Stomach smooth muscle (tissue), 2 donors: ENCODE results near the gene ATPAF1.
A peak's percentile ranks its signal among the peaks of the same experiment; 100 is the strongest.

Experiments used
- H3K27ac ChIP-seq: one replicate; pipeline ENCODE4 v1.7.0; 2013; ENCODE audit warnings: mild to moderate bottlenecking, low read length, inconsistent platforms
- H3K27me3 ChIP-seq, 2 donors: one replicate each; pipeline ENCODE4 v1.7.0; 2013; ENCODE audit warnings: low read length in 2 of 2; ENCODE audit not compliant: insufficient read depth in 2 of 2, control insufficient read depth in 1 of 2
- H3K36me3 ChIP-seq, 2 donors: one replicate each; pipeline ENCODE4 v1.7.0; 2013; ENCODE audit warnings: low read length in 2 of 2; ENCODE audit not compliant: control insufficient read depth in 2 of 2, insufficient read depth in 2 of 2
- H3K4me1 ChIP-seq: one replicate; pipeline ENCODE4 v1.7.0; 2013; ENCODE audit warnings: low read length; ENCODE audit not compliant: control insufficient read depth, insufficient read depth
- H3K4me3 ChIP-seq, 2 donors: one replicate each; pipeline ENCODE4 v1.7.0; 2013; ENCODE audit warnings: low read length in 2 of 2
- H3K9ac ChIP-seq, 2 donors: one replicate each; pipeline ENCODE4 v1.7.0; 2013; ENCODE audit warnings: low read length in 2 of 2, mild to moderate bottlenecking in 1 of 2
- H3K9me3 ChIP-seq, 2 donors: one replicate each; pipeline ENCODE4 v1.7.0; 2013; ENCODE audit warnings: low read length in 2 of 2; ENCODE audit not compliant: control insufficient read depth in 2 of 2
- donor health status: healthy.
- donor health status: Pancreatic carcinoma.

ATPAF1 gene

DNA sequence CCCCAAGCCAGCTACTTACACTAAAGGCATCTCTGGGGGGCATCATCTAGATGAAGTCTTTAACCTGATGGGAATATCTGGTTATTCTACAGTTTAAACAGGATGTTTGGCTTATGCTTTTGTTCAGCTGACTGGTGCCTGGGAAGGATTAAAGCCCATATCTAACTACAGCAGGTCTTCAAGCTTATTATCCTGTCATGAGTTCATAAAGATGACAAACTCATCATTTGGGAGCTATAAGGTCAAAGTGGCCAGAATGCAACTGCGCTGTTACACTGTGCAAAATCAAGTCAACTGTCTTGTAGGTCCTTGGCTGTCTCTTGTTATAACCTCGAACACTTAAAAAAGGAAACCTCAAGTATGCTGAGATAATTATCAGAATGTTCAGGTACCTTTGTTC, 33.0 kb downstream of the ATPAF1 start:
- H3K4me1 ChIP-seq = peaks cover 10% of the 10 kb centered on the region
- H3K36me3 ChIP-seq = peaks cover 34 to 35% of the 10 kb centered on the region in 2 donors
- no peaks in the 10 kb centered on the region for H3K9me3 ChIP-seq
- H3K4me3 ChIP-seq = no peak overlapping the region
- H3K9ac ChIP-seq = no peak overlapping the region
- H3K27ac ChIP-seq = peak overlapping the region; percentile 13
- no peaks in the 10 kb centered on the region for H3K27me3 ChIP-seq

DNA sequence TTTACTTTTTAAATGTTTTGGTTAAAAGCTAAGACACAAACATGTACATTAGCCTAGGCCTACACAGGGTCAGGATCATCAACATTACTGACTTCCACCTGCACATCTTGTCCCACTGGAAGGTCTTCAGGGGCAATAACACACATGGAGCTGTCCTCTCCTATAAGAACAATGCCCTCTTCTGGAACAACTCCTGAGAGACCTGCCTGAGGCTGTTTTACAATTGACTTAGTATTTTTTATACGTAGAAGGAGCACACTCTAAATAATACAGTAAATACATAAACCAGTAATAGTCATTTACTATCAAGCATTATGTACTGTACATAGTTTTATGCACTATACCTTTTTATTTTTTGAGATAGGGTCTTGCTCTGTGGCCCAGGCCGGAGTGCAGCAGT, 37.4 kb downstream of the ATPAF1 start:
- Histone ChIP-seq H3K9me3 (no peaks in the 10 kb centered on the region), H3K4me3 (no peak overlapping the region), H3K27ac (no peak overlapping the region), H3K4me1 (no peaks in the 10 kb centered on the region), H3K36me3 (peaks cover 36 to 39% of the 10 kb centered on the region in 2 donors), H3K9ac (no peak overlapping the region), H3K27me3 (no peaks in the 10 kb centered on the region)

DNA sequence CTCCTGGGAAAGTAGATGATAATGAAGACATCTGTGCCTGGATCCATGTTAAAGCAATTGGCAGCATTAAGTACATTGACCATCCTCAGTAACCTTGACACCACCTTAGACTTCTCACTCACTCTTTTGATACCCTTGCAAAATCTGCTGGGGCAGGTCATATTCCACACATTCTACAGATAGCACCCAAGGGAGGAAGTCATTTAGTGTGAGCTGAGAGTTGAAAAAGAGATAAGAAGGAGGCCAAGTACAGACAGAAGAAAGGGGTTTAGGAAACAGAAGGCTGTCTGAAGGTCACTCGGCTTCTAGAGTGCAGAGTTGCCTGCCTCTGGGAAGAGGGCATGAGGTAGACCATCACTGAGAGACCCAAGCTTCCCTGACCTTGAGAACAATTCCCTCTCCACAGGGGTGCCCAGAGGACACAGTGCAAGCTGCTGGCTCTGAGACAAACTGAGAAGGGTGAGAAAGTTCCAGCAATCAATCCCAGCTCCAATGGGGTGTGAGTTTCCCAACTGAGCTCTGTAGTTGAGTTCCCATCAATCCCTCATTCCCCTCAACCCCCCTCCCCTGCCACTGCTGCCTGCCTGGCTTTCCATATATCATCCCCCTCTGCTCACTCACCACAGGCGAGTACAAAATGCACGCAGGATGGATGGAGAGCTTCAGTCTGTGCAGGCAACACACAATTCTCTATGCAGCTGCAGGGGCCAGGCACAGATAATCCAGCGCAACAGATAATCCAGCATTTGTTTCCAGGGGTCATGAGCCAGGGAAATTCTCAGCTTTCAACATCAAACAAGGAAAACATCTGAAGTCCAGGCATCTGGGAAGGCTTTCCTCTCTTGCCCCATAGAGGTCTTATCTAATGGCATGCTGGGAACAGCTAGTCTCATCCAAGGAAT, 44.2 kb downstream of the ATPAF1 start:
- Histone ChIP-seq H3K27me3 (no peaks in the 10 kb centered on the region), H3K4me3 (no peak overlapping the region), H3K36me3 (peaks cover 0 to under 1% of the 10 kb centered on the region in 2 donors), H3K9ac (no peak overlapping the region), H3K27ac (no peak overlapping the region), H3K9me3 (no peaks in the 10 kb centered on the region), H3K4me1 (peaks cover 4% of the 10 kb centered on the region)

DNA sequence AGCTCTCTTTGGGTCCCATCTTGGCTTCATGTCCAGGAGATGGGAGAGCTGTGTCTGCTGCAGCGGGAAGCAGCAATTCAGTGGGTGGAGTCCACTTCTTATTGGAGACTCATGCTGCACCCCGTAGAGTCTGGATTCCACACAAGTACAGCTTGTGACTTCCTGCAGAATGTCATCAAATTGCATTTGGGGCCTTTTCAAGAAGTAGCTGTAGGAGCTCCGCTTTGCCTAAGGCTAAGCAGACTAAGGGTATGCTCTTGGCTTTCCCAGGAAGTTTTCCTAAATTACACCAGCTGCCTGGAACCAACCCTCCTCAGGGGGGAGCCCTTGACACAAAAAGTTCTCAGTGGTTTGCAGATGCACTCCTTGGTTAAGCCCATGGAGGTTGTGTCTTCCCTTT, 45.8 kb downstream of the ATPAF1 start:
- H3K9ac ChIP-seq = no peak overlapping the region
- H3K27ac ChIP-seq = no peak overlapping the region
- H3K27me3 ChIP-seq = no peaks in the 10 kb centered on the region
- no peak overlapping the region for H3K4me3 ChIP-seq
- H3K36me3 ChIP-seq = no peaks in the 10 kb centered on the region
- H3K4me1 ChIP-seq = peaks cover 6% of the 10 kb centered on the region
- no peaks in the 10 kb centered on the region for H3K9me3 ChIP-seq

DNA sequence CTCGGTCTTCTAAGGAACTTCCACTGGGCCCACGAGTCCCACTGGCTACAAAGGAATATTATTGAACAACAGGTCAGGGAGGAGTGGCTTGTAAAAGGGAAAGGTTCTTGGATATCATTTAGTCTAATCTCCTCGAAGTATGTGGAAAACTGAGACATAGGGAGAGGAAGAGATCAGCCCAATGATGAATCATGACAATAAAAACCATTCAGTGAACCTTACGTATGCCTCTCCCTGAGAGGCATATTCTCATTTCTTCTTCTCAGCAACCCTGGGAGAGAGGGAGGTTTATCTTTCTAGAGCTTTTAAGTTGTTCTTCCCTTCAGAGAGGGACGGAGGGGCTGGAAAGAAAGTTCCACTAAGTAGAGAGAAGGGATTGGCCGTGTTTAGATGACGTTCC, 46.2 kb downstream of the ATPAF1 start:
- H3K9me3 ChIP-seq = no peaks in the 10 kb centered on the region
- H3K36me3 ChIP-seq = no peaks in the 10 kb centered on the region
- no peaks in the 10 kb centered on the region for H3K27me3 ChIP-seq
- H3K27ac ChIP-seq = no peak overlapping the region
- no peak overlapping the region for H3K4me3 ChIP-seq
- peaks cover 10% of the 10 kb centered on the region for H3K4me1 ChIP-seq
- no peak overlapping the region for H3K9ac ChIP-seq

DNA sequence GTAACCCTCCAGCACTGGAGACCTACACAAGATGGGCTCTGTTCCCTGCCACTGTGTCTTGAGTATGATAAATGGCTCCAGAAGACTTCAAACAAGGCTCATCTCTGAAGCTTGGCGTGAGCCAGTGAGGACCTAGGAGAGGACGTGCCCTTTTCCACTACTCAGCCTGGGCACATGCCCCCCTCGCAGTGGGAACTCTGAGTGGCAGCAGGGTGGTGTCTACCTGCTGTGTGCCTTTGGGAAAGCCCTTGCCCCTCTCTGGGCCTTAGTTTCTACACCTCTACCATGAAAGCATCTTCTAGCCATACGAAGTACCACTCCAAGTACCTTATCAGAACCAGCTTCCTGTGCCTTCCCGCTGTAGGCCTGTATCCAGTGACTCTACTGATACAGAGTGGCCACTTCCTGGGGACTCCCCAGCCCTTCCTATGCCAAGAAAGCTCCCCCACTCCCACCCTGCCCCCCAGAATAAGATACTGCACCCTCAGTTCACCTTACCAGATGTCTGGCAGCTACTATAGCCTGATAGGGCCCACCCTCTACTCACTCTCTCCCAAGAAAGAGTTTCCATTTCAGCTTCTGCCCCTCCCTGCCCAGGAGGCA, 48.4 kb downstream of the ATPAF1 start:
- Histone ChIP-seq H3K9ac (no peak overlapping the region), H3K4me3 (no peak overlapping the region), H3K4me1 (peaks cover 26% of the 10 kb centered on the region), H3K9me3 (no peaks in the 10 kb centered on the region), H3K36me3 (no peaks in the 10 kb centered on the region), H3K27ac (no peak overlapping the region), H3K27me3 (no peaks in the 10 kb centered on the region)

DNA sequence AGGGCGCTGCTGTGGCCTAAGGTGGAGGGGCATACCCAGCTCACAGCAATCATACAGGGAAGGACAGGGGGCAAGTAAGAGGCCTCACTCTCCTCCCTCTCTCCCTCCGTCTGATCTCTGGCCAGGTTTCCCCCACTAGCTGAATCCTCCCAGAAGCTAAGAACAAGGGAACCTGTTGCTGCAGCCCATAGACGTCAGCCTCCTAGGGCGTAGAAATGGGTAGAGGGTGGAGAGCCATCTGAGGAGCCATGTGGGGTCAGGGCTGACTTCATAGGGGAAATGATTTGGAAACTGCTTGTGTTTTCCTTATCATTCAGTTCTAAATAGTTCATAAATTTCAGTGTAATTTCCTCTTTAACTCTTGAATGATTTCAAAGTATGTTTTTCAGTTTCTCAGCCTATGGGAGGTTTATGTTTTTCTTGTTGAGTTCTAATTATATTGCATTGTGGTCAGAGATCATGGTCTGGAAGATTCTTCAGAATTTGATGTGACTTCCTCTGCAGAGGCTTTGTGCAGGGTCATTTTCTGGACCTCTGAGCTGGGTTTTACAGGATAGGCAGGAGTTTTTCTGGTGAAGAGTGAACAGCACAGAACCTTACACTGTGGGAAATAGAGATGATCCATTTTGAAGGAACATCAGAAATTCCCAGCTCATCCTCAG, 49.3 kb downstream of the ATPAF1 start:
- H3K4me3 ChIP-seq = no peak overlapping the region

DNA sequence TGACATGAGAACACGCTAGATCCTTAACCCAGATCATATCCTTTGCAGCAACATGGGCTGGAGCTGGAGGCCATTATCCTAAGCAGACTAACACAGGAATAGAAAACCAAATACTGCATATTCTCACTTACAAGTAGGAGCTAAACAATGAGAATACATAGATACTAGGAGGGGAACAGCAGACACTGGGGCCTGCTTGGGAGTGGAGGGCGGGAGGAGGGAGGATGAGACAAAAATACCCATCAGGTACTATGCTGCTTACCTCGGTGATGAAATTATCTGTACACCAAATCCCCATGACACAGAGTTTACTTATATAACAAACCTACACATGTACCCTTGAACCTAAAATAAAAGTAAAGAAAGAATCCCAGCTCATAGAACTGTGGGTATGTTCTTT, 50.3 kb downstream of the ATPAF1 start:
- H3K4me3 ChIP-seq = peak overlapping the region in 1 of 2 donors; percentile 74
- no peak overlapping the region for H3K27ac ChIP-seq
- H3K9me3 ChIP-seq = no peaks in the 10 kb centered on the region
- peaks cover 0 to 2% of the 10 kb centered on the region in 2 donors for H3K36me3 ChIP-seq
- H3K4me1 ChIP-seq = peaks cover 39% of the 10 kb centered on the region
- no peak overlapping the region for H3K9ac ChIP-seq
- no peaks in the 10 kb centered on the region for H3K27me3 ChIP-seq

More for the DNA sequence above, 49.3 kb downstream of the ATPAF1 start:
- H3K9ac ChIP-seq = no peak overlapping the region
- H3K36me3 ChIP-seq = no peaks in the 10 kb centered on the region
- H3K27ac ChIP-seq = no peak overlapping the region
- H3K27me3 ChIP-seq = no peaks in the 10 kb centered on the region
- H3K4me1 ChIP-seq = peaks cover 30% of the 10 kb centered on the region
- H3K9me3 ChIP-seq = no peaks in the 10 kb centered on the region

DNA sequence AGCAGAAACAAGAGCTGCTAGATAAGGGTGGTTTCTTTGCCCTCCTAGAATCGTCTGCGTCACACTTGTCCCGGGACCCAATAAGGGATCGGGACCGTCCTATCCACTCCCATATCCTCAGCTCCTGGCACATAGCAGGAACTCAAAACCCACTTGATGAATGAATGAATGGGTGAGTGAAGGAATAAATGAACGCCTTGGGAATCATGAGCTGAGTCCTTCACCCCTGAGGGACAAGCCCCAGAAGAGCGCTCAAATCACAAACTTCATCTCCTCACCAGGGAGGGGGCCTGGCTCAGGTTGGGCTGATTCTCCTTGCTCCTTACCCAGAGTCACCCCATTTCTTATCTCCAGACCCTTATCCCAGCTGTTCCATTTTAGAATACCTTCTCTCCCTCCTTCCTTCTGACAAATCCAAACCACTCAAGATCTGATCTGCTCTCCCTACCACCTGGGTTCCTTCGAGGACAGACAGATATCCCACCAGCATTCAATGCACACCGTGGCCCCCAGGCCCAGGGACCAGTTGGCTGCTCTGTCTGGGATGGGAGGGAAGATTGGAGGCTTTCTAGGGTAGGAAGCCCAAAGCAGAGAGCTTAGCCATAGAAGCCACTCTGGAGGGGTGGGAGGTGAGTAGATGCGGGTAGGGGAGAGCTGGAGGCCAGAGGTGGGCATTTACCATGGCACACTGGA, 50.9 kb downstream of the ATPAF1 start:
- H3K9me3 ChIP-seq = no peaks in the 10 kb centered on the region
- H3K27me3 ChIP-seq = no peaks in the 10 kb centered on the region
- H3K4me1 ChIP-seq = peaks cover 42% of the 10 kb centered on the region
- peak overlapping the region; percentile 80 to 84 for H3K9ac ChIP-seq
- H3K27ac ChIP-seq = peak overlapping the region; percentile 87
- peaks cover 0 to 2% of the 10 kb centered on the region in 2 donors for H3K36me3 ChIP-seq
- peak overlapping the region; percentile 74 to 94 for H3K4me3 ChIP-seq

DNA sequence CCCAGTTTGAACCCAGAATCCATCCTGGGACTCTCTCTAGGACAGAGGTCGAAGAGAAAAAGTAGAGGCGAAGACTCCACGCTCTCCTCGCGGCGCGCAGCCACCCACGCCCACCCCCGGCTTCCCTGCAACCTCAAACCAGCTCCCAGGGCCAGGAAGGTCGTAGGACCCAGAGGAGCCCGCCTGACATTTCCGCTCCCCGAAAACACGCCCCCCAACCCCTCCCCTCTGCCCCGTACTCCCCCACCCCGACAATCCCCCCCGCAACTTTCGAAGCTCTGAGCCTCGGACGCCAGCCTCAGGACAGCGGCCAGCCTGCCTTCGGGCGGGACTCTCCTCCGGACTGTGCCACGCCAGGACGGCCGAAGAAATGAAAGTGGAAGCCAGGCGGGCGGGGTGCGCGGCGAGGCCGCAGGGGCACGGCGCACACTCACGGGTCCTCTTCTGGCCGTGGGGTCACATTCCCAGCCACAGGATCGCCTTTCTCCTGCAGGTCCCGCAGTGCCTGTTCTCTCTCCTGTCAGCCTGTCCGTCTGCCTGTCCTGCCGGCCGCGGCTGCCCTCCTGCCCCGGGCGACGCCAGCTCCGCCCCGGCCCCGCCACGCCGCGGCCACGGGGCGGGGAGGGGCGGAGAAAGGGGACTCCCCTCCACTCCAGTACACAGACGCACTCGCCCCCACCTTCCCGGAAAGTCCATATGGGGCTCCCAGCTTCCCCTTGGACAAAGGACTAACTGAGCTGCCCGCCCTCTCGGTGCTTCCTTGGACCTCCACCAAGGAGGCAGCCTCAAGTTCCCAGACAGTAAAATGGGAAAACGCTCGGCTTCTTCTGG, 51.7 kb downstream of the ATPAF1 start, which contains the start of gene MOB3C:
Gene MOB3C (minus strand): TSS at position 535 of the 831 bp plus-strand sequence. CDS start 3,490 bp downstream, outside the sequence.
- H3K9me3 ChIP-seq = no peaks in the 10 kb centered on the region
- H3K4me3 ChIP-seq = peak within 1 kb of the TSS; percentile 74 to 94
- H3K27me3 ChIP-seq = no peaks in the 10 kb centered on the region
- peaks cover 0 to 2% of the 10 kb centered on the region in 2 donors for H3K36me3 ChIP-seq
- H3K27ac ChIP-seq = peak within 1 kb of the TSS; percentile 87
- H3K4me1 ChIP-seq = peaks cover 50% of the 10 kb centered on the region
- peak within 1 kb of the TSS; percentile 80 to 85 for H3K9ac ChIP-seq
